H9 (cell line): ENCODE results near the gene ABCG5. TPM values are rescaled to one million over a fixed set of nuclear protein-coding genes. Genes with fewer than 3 reads are reported as not detected.

Experiments used
- DNase-seq: peaks from one replicate; pipeline ENCODE4 v3.0.0-alpha.2; 2017
- H2AFZ ChIP-seq: one replicate; pipeline ENCODE4 v1.6.1; 2013; ENCODE audit warnings: mild to moderate bottlenecking, low read length, control low read depth, moderate library complexity
- H2AK5ac ChIP-seq: 2 replicates; pipeline ENCODE4 v1.6.1; 2013; ENCODE audit warnings: low read length, control low read depth, mixed read lengths; ENCODE audit not compliant: insufficient read length
- H2BK120ac ChIP-seq: one replicate; pipeline ENCODE4 v1.6.1; 2013; ENCODE audit warnings: low read depth, mild to moderate bottlenecking, low read length, control low read depth, inconsistent platforms; ENCODE audit not compliant: poor library complexity, severe bottlenecking
- H2BK12ac ChIP-seq: 2 replicates; pipeline ENCODE4 v1.6.1; 2013; ENCODE audit warnings: low read length, control low read depth, mixed read lengths, low read depth; ENCODE audit not compliant: insufficient read length
- H2BK15ac ChIP-seq: 2 replicates; pipeline ENCODE4 v1.6.1; 2013; ENCODE audit warnings: low read depth, low read length, control low read depth
- H2BK20ac ChIP-seq: one replicate; pipeline ENCODE4 v1.6.1; 2013; ENCODE audit warnings: low read depth, mild to moderate bottlenecking, low read length, control low read depth, inconsistent platforms; ENCODE audit not compliant: poor library complexity, severe bottlenecking
- H2BK5ac ChIP-seq: 2 replicates; pipeline ENCODE4 v1.6.1; 2013; ENCODE audit warnings: low read length, control low read depth, mixed read lengths; ENCODE audit not compliant: insufficient read length
- H3K14ac ChIP-seq: 2 replicates; pipeline ENCODE4 v1.6.1; 2013; ENCODE audit warnings: low read length, control low read depth; ENCODE audit not compliant: insufficient read depth
- H3K18ac ChIP-seq: 2 replicates; pipeline ENCODE4 v1.6.1; 2013; ENCODE audit warnings: low read depth, mild to moderate bottlenecking, mixed read lengths, low read length, control low read depth; ENCODE audit not compliant: insufficient read length
- H3K23ac ChIP-seq: 2 replicates; pipeline ENCODE4 v1.6.1; 2013; ENCODE audit warnings: low read length, control low read depth, mixed read lengths, low read depth; ENCODE audit not compliant: insufficient read length
- H3K23me2 ChIP-seq: 2 replicates; pipeline ENCODE4 v1.6.1; 2013; ENCODE audit warnings: low read depth, mild to moderate bottlenecking, mixed read lengths, low read length, control low read depth; ENCODE audit not compliant: insufficient read length, poor library complexity, severe bottlenecking
- H3K27ac ChIP-seq: 2 replicates; pipeline ENCODE4 v1.5.1; 2013; ENCODE audit warnings: low read length, control low read depth, mixed read lengths, low read depth; ENCODE audit not compliant: insufficient read length
- H3K27me3 ChIP-seq: 2 replicates; pipeline ENCODE4 v1.6.1; 2013; ENCODE audit warnings: low read length, control low read depth, inconsistent platforms; ENCODE audit not compliant: insufficient read depth
- H3K4ac ChIP-seq: 2 replicates; pipeline ENCODE4 v1.6.1; 2013; ENCODE audit warnings: low read depth, mild to moderate bottlenecking, control low read depth, inconsistent platforms, low read length, moderate library complexity
- H3K4me1 ChIP-seq: 2 replicates; pipeline ENCODE4 v1.6.1; 2013; ENCODE audit warnings: low read length, control low read depth, inconsistent platforms; ENCODE audit not compliant: insufficient read depth
- H3K4me2 ChIP-seq: 2 replicates; pipeline ENCODE4 v1.6.1; 2013; ENCODE audit warnings: low read length, control low read depth, mixed read lengths; ENCODE audit not compliant: insufficient read length, insufficient read depth
- H3K56ac ChIP-seq: 2 replicates; pipeline ENCODE4 v1.6.1; 2013; ENCODE audit warnings: low read depth, mild to moderate bottlenecking, mixed read lengths, low read length, control low read depth; ENCODE audit not compliant: insufficient read length
- H3K79me1 ChIP-seq: 2 replicates; pipeline ENCODE4 v1.6.1; 2013; ENCODE audit warnings: low read depth, mild to moderate bottlenecking, moderate library complexity, low read length, control low read depth, inconsistent platforms; ENCODE audit not compliant: insufficient read depth, poor library complexity, severe bottlenecking
- H3K79me2 ChIP-seq: 2 replicates; pipeline ENCODE4 v1.6.1; 2013; ENCODE audit warnings: low read length, control low read depth, inconsistent platforms; ENCODE audit not compliant: insufficient read depth
- H3K9ac ChIP-seq: 2 replicates; pipeline ENCODE4 v1.6.1; 2013; ENCODE audit warnings: low read length, control low read depth, mixed read lengths; ENCODE audit not compliant: insufficient read length; ENCODE audit errors: extremely low read depth
- H3K9me3 ChIP-seq: one replicate; pipeline ENCODE4 v1.6.1; 2013; ENCODE audit warnings: low read depth, low read length, inconsistent platforms; ENCODE audit not compliant: control insufficient read depth
- H3T11ph ChIP-seq: one replicate; pipeline ENCODE4 v1.6.1; 2013; ENCODE audit warnings: mild to moderate bottlenecking, low read length, control low read depth, inconsistent platforms
- H4K20me1 ChIP-seq: one replicate; pipeline ENCODE4 v1.6.1; 2013; ENCODE audit not compliant: control insufficient read depth, insufficient read length, insufficient read depth
- H4K5ac ChIP-seq: 2 replicates; pipeline ENCODE4 v1.6.1; 2013; ENCODE audit warnings: low read depth, mild to moderate bottlenecking, mixed read lengths, low read length, control low read depth; ENCODE audit not compliant: insufficient read length
- H4K8ac ChIP-seq: replicated peaks from 2 replicates; pipeline ENCODE4 v1.6.1; 2013; ENCODE audit warnings: low read length, control low read depth, mixed read lengths, low read depth; ENCODE audit not compliant: insufficient read length
- H4K91ac ChIP-seq: 2 replicates; pipeline ENCODE4 v1.6.1; 2013; ENCODE audit warnings: low read depth, mild to moderate bottlenecking, moderate library complexity, mixed read lengths, low read length, control low read depth; ENCODE audit not compliant: insufficient read length
- H3K27ac Mint-ChIP-seq, 3 experiments: 2 replicates in 2 of 3; 3 replicates in 1 of 3; pipeline ENCODE4 v1.8.0; 2020 to 2021; ENCODE audit warnings: mixed read lengths in 3 of 3, mild to moderate bottlenecking in 1 of 3, moderate library complexity in 1 of 3
- H3K27me3 Mint-ChIP-seq: 2 replicates; pipeline ENCODE4 v1.8.0; 2021; ENCODE audit warnings: low read depth, mild to moderate bottlenecking, moderate library complexity, mixed read lengths
- H3K36me3 Mint-ChIP-seq, 3 experiments: 2 replicates in 2 of 3; 3 replicates in 1 of 3; pipeline ENCODE4 v1.8.0; 2020 to 2021; ENCODE audit warnings: low read depth in 3 of 3, mixed read lengths in 3 of 3; ENCODE audit not compliant: insufficient read depth in 1 of 3
- H3K4me1 Mint-ChIP-seq, 2 experiments: 2 replicates each; pipeline ENCODE4 v1.8.0; 2020; ENCODE audit warnings: mixed read lengths in 2 of 2
- H3K4me3 Mint-ChIP-seq, 2 experiments: 2 replicates in 1 of 2; 3 replicates in 1 of 2; pipeline ENCODE4 v1.8.0; 2020 to 2021; ENCODE audit warnings: mild to moderate bottlenecking in 2 of 2, mixed read lengths in 2 of 2, moderate library complexity in 1 of 2
- H3K9me3 Mint-ChIP-seq, 2 experiments: 2 replicates in 1 of 2; 3 replicates in 1 of 2; pipeline ENCODE4 v1.8.0; 2020; ENCODE audit warnings: mild to moderate bottlenecking in 2 of 2, mixed read lengths in 2 of 2, moderate library complexity in 1 of 2
- WGBS: extraction: QIAGEN DNeasy Blood & Tissue Kit; methylation state at CpG from one replicate; pipeline ENCODE4 v1.1.7; 2013; ENCODE audit warnings: missing lambda C conversion rate, low lambda C conversion rate, mixed read lengths; ENCODE audit not compliant: insufficient read length; ENCODE audit errors: extremely low coverage; 5-methylcytosine and 5-hydroxymethylcytosine counted together
- total RNA-seq: library from RNA; stranded (reverse); gene quantifications from 2 replicates; pipeline ENCODE4 v1.2.1, GENCODE V29; 2021
- TF ChIP-seq, protein P1 (sequence below): fragments of 200-600 bp; sonication (generic); conservative IDR thresholded peaks from 3 replicates; pipeline ENCODE4 v1.8.0; 2021; ENCODE audit warnings: antibody characterized with exemption, mild to moderate bottlenecking

The ABCG5 gene
- total RNA-seq, 1 experiment from 2014 or later = not detected

DNA sequence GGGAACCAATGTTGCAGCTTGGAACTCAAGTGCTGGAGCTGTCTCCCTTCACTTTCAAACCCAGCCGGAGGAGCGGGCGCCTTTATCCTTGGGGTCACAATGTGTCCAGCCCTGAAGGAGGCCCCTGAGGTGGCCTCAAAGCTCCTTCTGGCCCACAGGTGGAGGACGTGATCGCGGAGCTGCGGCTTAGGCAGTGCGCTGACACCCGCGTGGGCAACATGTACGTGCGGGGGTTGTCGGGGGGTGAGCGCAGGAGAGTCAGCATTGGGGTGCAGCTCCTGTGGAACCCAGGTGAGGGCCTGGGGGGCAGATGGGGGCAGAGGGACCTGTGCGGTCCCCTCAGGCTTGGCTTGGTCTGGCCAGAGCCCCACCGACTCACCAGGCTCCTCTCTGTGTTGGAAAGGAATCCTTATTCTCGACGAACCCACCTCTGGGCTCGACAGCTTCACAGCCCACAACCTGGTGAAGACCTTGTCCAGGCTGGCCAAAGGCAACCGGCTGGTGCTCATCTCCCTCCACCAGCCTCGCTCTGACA, 13.6 kb upstream of the ABCG5 start:
- Mint-ChIP-seq H3K4me3 (no peak overlapping the region), H3K9me3 (no peaks in the 10 kb centered on the region), H3K27ac (no peak overlapping the region; a peak in 1 of 7 replicates), H3K4me1 (no peaks in the 10 kb centered on the region), H3K36me3 (no peaks in the 10 kb centered on the region; a peak in 1 of 7 replicates), H3K27me3 (peaks cover 19% of the 10 kb centered on the region)
- H3T11ph ChIP-seq = no peak overlapping the region
- no peak overlapping the region for H3K4me2 ChIP-seq
- H3K79me2 ChIP-seq = no peaks in the 10 kb centered on the region
- H3K23me2 ChIP-seq = no peaks in the 10 kb centered on the region
- no peak overlapping the region for H3K4ac ChIP-seq
- H4K8ac ChIP-seq = no peak overlapping the region
- no peaks in the 10 kb centered on the region for H3K9me3 ChIP-seq
- H3K9ac ChIP-seq = no peak overlapping the region
- H3K23ac ChIP-seq = no peak overlapping the region
- no peak overlapping the region for H2AFZ ChIP-seq
- no peaks in the 10 kb centered on the region for H3K79me1 ChIP-seq
- H4K5ac ChIP-seq = no peak overlapping the region
- WGBS = no CpG with 5 or more reads among the region's 21 CpGs
- TF ChIP-seq, protein P1, sequence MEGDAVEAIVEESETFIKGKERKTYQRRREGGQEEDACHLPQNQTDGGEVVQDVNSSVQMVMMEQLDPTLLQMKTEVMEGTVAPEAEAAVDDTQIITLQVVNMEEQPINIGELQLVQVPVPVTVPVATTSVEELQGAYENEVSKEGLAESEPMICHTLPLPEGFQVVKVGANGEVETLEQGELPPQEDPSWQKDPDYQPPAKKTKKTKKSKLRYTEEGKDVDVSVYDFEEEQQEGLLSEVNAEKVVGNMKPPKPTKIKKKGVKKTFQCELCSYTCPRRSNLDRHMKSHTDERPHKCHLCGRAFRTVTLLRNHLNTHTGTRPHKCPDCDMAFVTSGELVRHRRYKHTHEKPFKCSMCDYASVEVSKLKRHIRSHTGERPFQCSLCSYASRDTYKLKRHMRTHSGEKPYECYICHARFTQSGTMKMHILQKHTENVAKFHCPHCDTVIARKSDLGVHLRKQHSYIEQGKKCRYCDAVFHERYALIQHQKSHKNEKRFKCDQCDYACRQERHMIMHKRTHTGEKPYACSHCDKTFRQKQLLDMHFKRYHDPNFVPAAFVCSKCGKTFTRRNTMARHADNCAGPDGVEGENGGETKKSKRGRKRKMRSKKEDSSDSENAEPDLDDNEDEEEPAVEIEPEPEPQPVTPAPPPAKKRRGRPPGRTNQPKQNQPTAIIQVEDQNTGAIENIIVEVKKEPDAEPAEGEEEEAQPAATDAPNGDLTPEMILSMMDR = no peak
- H2BK20ac ChIP-seq = no peak overlapping the region
- H4K91ac ChIP-seq = no peak overlapping the region
- H2BK12ac ChIP-seq = no peak overlapping the region
- H3K27me3 ChIP-seq = no peaks in the 10 kb centered on the region; the same call in 1 of the 2 replicates
- DNase-seq = no peak
- no peak overlapping the region for H3K14ac ChIP-seq
- H4K20me1 ChIP-seq = no peaks in the 10 kb centered on the region
- H2BK5ac ChIP-seq = no peak overlapping the region
- H2BK120ac ChIP-seq = no peak overlapping the region
- no peaks in the 10 kb centered on the region for H3K4me1 ChIP-seq
- H3K56ac ChIP-seq = no peak overlapping the region
- no peak overlapping the region for H3K18ac ChIP-seq
- H2AK5ac ChIP-seq = no peak overlapping the region
- H3K27ac ChIP-seq = no peak overlapping the region
- no peak overlapping the region for H2BK15ac ChIP-seq
